ENCODE data around the gene TP53BP2. TPM values are rescaled to one million over a fixed set of nuclear protein-coding genes. Genes with fewer than 3 reads are reported as not detected.

The TP53BP2 gene
- total and polyA plus RNA-seq, 2 donors (not counting 3 experiments of a cell fraction or from before 2014, with no cell fraction given), result 21.9 to 51.9 TPM

GRCh38 chr1:223759273-223759672 is 86.5 kb downstream of the TP53BP2 start:
- H3K36me3 ChIP-seq (ENCODE audit: control insufficient read depth in 2 of 2, extremely low read depth in 1 of 2, insufficient read depth in 2 of 2, low read length in 2 of 2), result peaks cover 12 to 42% of the 10 kb centered on the region in 2 experiments
- POLR2A ChIA-PET, result no interaction called here
- peaks cover 2% of the 10 kb centered on the region for H3K79me2 ChIP-seq (ENCODE audit: control insufficient read depth, insufficient read depth, low read length)
- BruUV-seq (replicated peaks), result no TSS peak
- H3K4me1 ChIP-seq (ENCODE audit: control insufficient read depth, extremely low read depth, insufficient read depth, low read length), result no peaks in the 10 kb centered on the region
- H3K4me3 ChIP-seq (replicated peaks in 1 of 3; ENCODE audit: insufficient read depth in 1 of 3, low read depth in 1 of 3, low read length in 3 of 3), result no peak overlapping the region
- no peaks in the 10 kb centered on the region for H3K9me3 ChIP-seq (replicated peaks; ENCODE audit: control insufficient read depth, insufficient read depth, low read length)
- no peak overlapping the region for H3K9ac ChIP-seq (replicated peaks; ENCODE audit: extremely low read depth, insufficient read depth, low read length)
- no peak overlapping the region for H3K4me2 ChIP-seq (ENCODE audit: insufficient read depth, low read length)
- H4K20me1 ChIP-seq (replicated peaks; ENCODE audit: control insufficient read depth, extremely low read depth, insufficient read depth, low read length), result no peaks in the 10 kb centered on the region
- no peak overlapping the region for H3K27ac ChIP-seq (ENCODE audit: insufficient read depth, low read depth, low read length)
- CTCF ChIA-PET, result interaction anchor here (1.0 to 2.0 kb wide), 2 partner anchors 11 to 47 kb away, joined by 3 to 5 read pairs; partner anchors contain the start of gene CAPN2
- DNase-seq (ENCODE audit: low read depth, low spot score), result no peak
- intact Hi-C loops (cut with micrococcal nuclease), result no loop called here
- no peak for TF ChIP-seq POLR2AphosphoS5 (IDR thresholded peaks at IDR 0.05; ENCODE audit: insufficient read depth, low read depth, low read length)
- H3K9me1 ChIP-seq (replicated peaks; ENCODE audit: control insufficient read depth, extremely low read depth, insufficient read depth, low read length), result no peaks in the 10 kb centered on the region
- FAIRE-seq, result no peak
- dilution Hi-C loops (cut with MboI; ENCODE audit: extremely low pct_ligation_motif_present, low sequenced_read_pairs), result no loop called here
- no peak overlapping the region for H2AFZ ChIP-seq (ENCODE audit: low read depth, low read length)
- H3K27me3 ChIP-seq (ENCODE audit: control insufficient read depth in 2 of 2, insufficient read depth in 2 of 2, low read length in 2 of 2), result no peaks in the 10 kb centered on the region

DNA sequence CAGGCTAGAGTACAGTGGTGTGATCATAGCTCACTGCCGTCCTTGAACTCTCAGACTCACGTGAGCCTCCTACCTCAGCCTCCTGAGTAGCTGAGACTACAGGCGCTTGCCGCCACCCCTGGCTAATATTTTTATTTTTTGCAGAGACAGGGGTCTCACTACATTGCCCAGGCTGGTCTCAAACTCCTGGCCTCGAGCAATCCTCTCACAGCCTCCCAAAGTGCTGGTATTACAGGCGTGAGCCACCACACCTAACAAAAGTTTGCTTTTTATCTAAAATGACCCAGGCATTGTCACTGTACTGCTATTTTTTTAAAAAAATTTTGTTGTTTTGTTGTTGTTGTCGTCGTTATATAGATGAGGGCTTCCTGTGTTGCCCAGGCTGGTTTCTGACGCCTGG is 87.0 kb downstream of the TP53BP2 start:
- Histone ChIP-seq H3K79me2 (ENCODE audit: control insufficient read depth, insufficient read depth, low read length) (peaks cover 2% of the 10 kb centered on the region), H3K9me3 (replicated peaks; ENCODE audit: control insufficient read depth, insufficient read depth, low read length) (no peaks in the 10 kb centered on the region), H3K4me1 (ENCODE audit: control insufficient read depth, extremely low read depth, insufficient read depth, low read length) (no peaks in the 10 kb centered on the region), H3K4me3 (replicated peaks in 1 of 3; ENCODE audit: insufficient read depth in 1 of 3, low read depth in 1 of 3, low read length in 3 of 3) (no peak overlapping the region), H3K36me3 (ENCODE audit: control insufficient read depth in 2 of 2, extremely low read depth in 1 of 2, insufficient read depth in 2 of 2, low read length in 2 of 2) (peaks cover 16 to 44% of the 10 kb centered on the region in 2 experiments), H3K4me2 (ENCODE audit: insufficient read depth, low read length) (no peak overlapping the region), H4K20me1 (replicated peaks; ENCODE audit: control insufficient read depth, extremely low read depth, insufficient read depth, low read length) (no peaks in the 10 kb centered on the region), H3K9ac (replicated peaks; ENCODE audit: extremely low read depth, insufficient read depth, low read length) (no peak overlapping the region), H3K27ac (ENCODE audit: insufficient read depth, low read depth, low read length) (no peak overlapping the region), H2AFZ (ENCODE audit: low read depth, low read length) (no peak overlapping the region), H3K9me1 (replicated peaks; ENCODE audit: control insufficient read depth, extremely low read depth, insufficient read depth, low read length) (no peaks in the 10 kb centered on the region), H3K27me3 (ENCODE audit: control insufficient read depth in 2 of 2, insufficient read depth in 2 of 2, low read length in 2 of 2) (no peaks in the 10 kb centered on the region)
- dilution Hi-C loops (cut with MboI; ENCODE audit: extremely low pct_ligation_motif_present, low sequenced_read_pairs) (no loop called here), intact Hi-C loops (cut with micrococcal nuclease) (no loop called here)
- no peak for DNase-seq (ENCODE audit: low read depth, low spot score)
- FAIRE-seq, result no peak
- BruUV-seq (replicated peaks), result no TSS peak
- CTCF ChIA-PET, result no interaction called here
- POLR2A ChIA-PET, result no interaction called here
- no peak for TF ChIP-seq EZH2 (IDR thresholded peaks at IDR 0.05; ENCODE audit: borderline replicate concordance, low read depth, low read length, severe bottlenecking)
- TF ChIP-seq GATA2 (IDR thresholded peaks at IDR 0.05; ENCODE audit: insufficient read depth, insufficient read length, low read depth, low read length), result no peak
- TF ChIP-seq, protein P1, sequence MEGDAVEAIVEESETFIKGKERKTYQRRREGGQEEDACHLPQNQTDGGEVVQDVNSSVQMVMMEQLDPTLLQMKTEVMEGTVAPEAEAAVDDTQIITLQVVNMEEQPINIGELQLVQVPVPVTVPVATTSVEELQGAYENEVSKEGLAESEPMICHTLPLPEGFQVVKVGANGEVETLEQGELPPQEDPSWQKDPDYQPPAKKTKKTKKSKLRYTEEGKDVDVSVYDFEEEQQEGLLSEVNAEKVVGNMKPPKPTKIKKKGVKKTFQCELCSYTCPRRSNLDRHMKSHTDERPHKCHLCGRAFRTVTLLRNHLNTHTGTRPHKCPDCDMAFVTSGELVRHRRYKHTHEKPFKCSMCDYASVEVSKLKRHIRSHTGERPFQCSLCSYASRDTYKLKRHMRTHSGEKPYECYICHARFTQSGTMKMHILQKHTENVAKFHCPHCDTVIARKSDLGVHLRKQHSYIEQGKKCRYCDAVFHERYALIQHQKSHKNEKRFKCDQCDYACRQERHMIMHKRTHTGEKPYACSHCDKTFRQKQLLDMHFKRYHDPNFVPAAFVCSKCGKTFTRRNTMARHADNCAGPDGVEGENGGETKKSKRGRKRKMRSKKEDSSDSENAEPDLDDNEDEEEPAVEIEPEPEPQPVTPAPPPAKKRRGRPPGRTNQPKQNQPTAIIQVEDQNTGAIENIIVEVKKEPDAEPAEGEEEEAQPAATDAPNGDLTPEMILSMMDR (IDR thresholded peaks at IDR 0.05; ENCODE audit: extremely low read depth in 1 of 2, insufficient read depth in 1 of 2, low read depth in 1 of 2, low read length in 2 of 2), result no peak
- TF ChIP-seq FOS (IDR thresholded peaks at IDR 0.05; ENCODE audit: borderline replicate concordance, insufficient read depth, low read length), result no peak
- no peak for TF ChIP-seq POLR2AphosphoS5 (IDR thresholded peaks at IDR 0.05; ENCODE audit: insufficient read depth, low read depth, low read length)
- no peak for TF ChIP-seq MAX (IDR thresholded peaks at IDR 0.05; ENCODE audit: insufficient read depth, insufficient read length)
- no peak for TF ChIP-seq POLR2A (IDR thresholded peaks at IDR 0.05; ENCODE audit: low read depth, low read length)
- no peak for TF ChIP-seq MYC (IDR thresholded peaks at IDR 0.05; ENCODE audit: low read depth, low read length)
- no peak for TF ChIP-seq JUN (IDR thresholded peaks at IDR 0.05; ENCODE audit: borderline replicate concordance, insufficient read depth, insufficient read length, low read depth)
